Endothelial cell of umbilical vein (primary cell): ENCODE measurements around the gene PHACTR1. TPM values are rescaled to one million over a fixed set of nuclear protein-coding genes. Genes with fewer than 3 reads are reported as not detected.

Experiments
- BruUV-seq: library from RNA; stranded (reverse); fragments of 400-500 nt; replicated peaks from 2 replicates; lab custom pipeline; 2021; lab: Mats Ljungman, UMichigan
- CTCF ChIA-PET: fragments of 300-600, 350-600 bp; sonication (Branson Sonifier 250); formaldehyde crosslinking; loops from one replicate; lab custom pipeline; 2021; ENCODE audit warnings: antibody characterized with exemption, inconsistent platforms; lab: Charles Lee
- POLR2A ChIA-PET: fragments of 300-600, 350-600 bp; sonication (Branson Sonifier 250); formaldehyde crosslinking; loops from one replicate; lab custom pipeline; 2021; ENCODE audit warnings: antibody characterized with exemption, inconsistent platforms; lab: Charles Lee
- DNase-seq: peaks from one replicate; pipeline ENCODE4 v3.0.0-alpha.2; 2011; ENCODE audit warnings: low read depth, low spot score
- FAIRE-seq: peaks from 2 replicates; lab custom pipeline; 2011; peaks lifted over from hg19 to GRCh38; lab: Jason Lieb, UNC
- H2AFZ ChIP-seq: 2 replicates; pipeline ENCODE4 v1.6.0; 2012; ENCODE audit warnings: low read depth, low read length, control low read depth, inconsistent platforms
- H3K27ac ChIP-seq: 2 replicates; pipeline ENCODE4 v1.5.1; 2011; ENCODE audit warnings: low read depth, mild to moderate bottlenecking, control low read depth, low read length, moderate library complexity; ENCODE audit not compliant: insufficient read depth
- H3K27me3 ChIP-seq, 2 experiments: 2 replicates each; pipeline versions ENCODE4 v1.6.0 to v1.6.1; 2011; ENCODE audit warnings: low read length in 2 of 2, mixed read lengths in 1 of 2; ENCODE audit not compliant: control insufficient read depth in 2 of 2, insufficient read depth in 2 of 2
- H3K36me3 ChIP-seq, 2 experiments: 2 replicates in 1 of 2; 3 replicates in 1 of 2; pipeline ENCODE4 v1.5.1; 2011; ENCODE audit warnings: low read length in 2 of 2, mild to moderate bottlenecking in 1 of 2, moderate library complexity in 1 of 2; ENCODE audit not compliant: control insufficient read depth in 2 of 2, insufficient read depth in 2 of 2; ENCODE audit errors: extremely low read depth in 1 of 2
- H3K4me1 ChIP-seq: 3 replicates; pipeline ENCODE4 v1.5.1; 2011; ENCODE audit warnings: mild to moderate bottlenecking, low read length; ENCODE audit not compliant: control insufficient read depth, insufficient read depth; ENCODE audit errors: extremely low read depth
- H3K4me2 ChIP-seq: 2 replicates; pipeline ENCODE4 v1.6.1; 2011; ENCODE audit warnings: low read length, control low read depth, mixed read lengths; ENCODE audit not compliant: insufficient read depth
- H3K4me3 ChIP-seq, 3 experiments: fragments of 200-600 bp in 1 of 3; sonication (generic), shearing (Covaris generic) in 1 of 3; replicated peaks in 1 of 3; 2 replicates each; pipeline ENCODE4 v1.5.1; 2011 to 2016; ENCODE audit warnings: control low read depth in 3 of 3, low read length in 3 of 3, mild to moderate bottlenecking in 2 of 3, inconsistent platforms in 1 of 3, low read depth in 1 of 3, moderate library complexity in 1 of 3; ENCODE audit not compliant: insufficient read depth in 1 of 3
- H3K79me2 ChIP-seq: 2 replicates; pipeline ENCODE4 v1.6.0; 2012; ENCODE audit warnings: low read length, inconsistent platforms; ENCODE audit not compliant: control insufficient read depth, insufficient read depth
- H3K9ac ChIP-seq: replicated peaks from 2 replicates; pipeline ENCODE3; 2011; ENCODE audit warnings: low read length, control low read depth; ENCODE audit not compliant: insufficient read depth; ENCODE audit errors: extremely low read depth
- H3K9me1 ChIP-seq: replicated peaks from 3 replicates; pipeline ENCODE4 v1.6.0; 2011; ENCODE audit warnings: mild to moderate bottlenecking, low read length; ENCODE audit not compliant: control insufficient read depth, insufficient read depth; ENCODE audit errors: extremely low read depth
- H3K9me3 ChIP-seq: replicated peaks from 2 replicates; pipeline ENCODE4 v1.5.1; 2012; ENCODE audit warnings: low read length, inconsistent platforms; ENCODE audit not compliant: control insufficient read depth, insufficient read depth
- H4K20me1 ChIP-seq: replicated peaks from 2 replicates; pipeline ENCODE3; 2011; ENCODE audit warnings: mild to moderate bottlenecking, low read length; ENCODE audit not compliant: control insufficient read depth, insufficient read depth; ENCODE audit errors: extremely low read depth
- EZH2 ChIP-seq: IDR thresholded peaks from 2 replicates; pipeline ENCODE4 v1.6.1; 2012; ENCODE audit warnings: borderline replicate concordance, low read depth, mild to moderate bottlenecking, moderate library complexity, low read length, inconsistent platforms; ENCODE audit not compliant: severe bottlenecking
- FOS ChIP-seq: IDR thresholded peaks from 2 replicates; pipeline ENCODE4 v1.6.1; 2011; ENCODE audit warnings: mild to moderate bottlenecking, low read length, moderate library complexity, borderline replicate concordance; ENCODE audit not compliant: insufficient read depth
- GATA2 ChIP-seq: IDR thresholded peaks from 2 replicates; pipeline ENCODE4 v1.7.0; 2011; ENCODE audit warnings: low read depth, mild to moderate bottlenecking, moderate library complexity, mixed read lengths, low read length; ENCODE audit not compliant: insufficient read length, insufficient read depth
- JUN ChIP-seq: IDR thresholded peaks from 2 replicates; pipeline ENCODE4 v1.6.1; 2011; ENCODE audit warnings: borderline replicate concordance, low read depth; ENCODE audit not compliant: insufficient read length, insufficient read depth
- MYC ChIP-seq: IDR thresholded peaks from one replicate; pipeline ENCODE4 v1.6.1; 2011; ENCODE audit warnings: mild to moderate bottlenecking, low read depth, low read length
- POLR2A ChIP-seq: IDR thresholded peaks from 2 replicates; pipeline ENCODE4 v1.6.1; 2012; ENCODE audit warnings: low read depth, mild to moderate bottlenecking, control low read depth, low read length
- POLR2AphosphoS5 ChIP-seq: IDR thresholded peaks from 2 replicates; pipeline ENCODE4 v1.6.1; 2012; ENCODE audit warnings: low read depth, mild to moderate bottlenecking, control low read depth, low read length, moderate library complexity; ENCODE audit not compliant: insufficient read depth
- dilution Hi-C: fragments of 300-500 bp; cut with MboI; formaldehyde crosslinking; loops from one replicate; pipeline ENCODE4 v1.15.0; 2019; ENCODE audit warnings: low sequenced_read_pairs; ENCODE audit not compliant: extremely low pct_ligation_motif_present
- intact Hi-C: fragments of 100-400 bp; cut with micrococcal nuclease; formaldehyde crosslinking; loops from one replicate; pipeline ENCODE4 v1.10.0; 2022
- polyA plus RNA-seq, 4 experiments: library from polyadenylated mRNA; depleted of rRNA in 3 of 4; stranded (reverse) in 3 of 4; unstranded in 1 of 4; fragments of >200 nt; gene quantifications; 2 replicates each; pipeline versions ENCODE4 v1.2.1 to v1.2.3, GENCODE V29; 2011 to 2012; ENCODE audit warnings: missing spikeins in 1 of 4
- total RNA-seq: library from RNA; stranded (reverse); gene quantifications from 2 replicates; pipeline ENCODE4 v1.2.3, GENCODE V29; 2021
- TF ChIP-seq, protein P1 (sequence below), 2 donors: IDR thresholded peaks; 1 replicate in 1 of 2; 2 replicates in 1 of 2; pipeline ENCODE4 v1.5.1; 2011; ENCODE audit warnings: low read length in 2 of 2, mild to moderate bottlenecking in 2 of 2, moderate library complexity in 2 of 2, control low read depth in 1 of 2, inconsistent platforms in 1 of 2, low read depth in 1 of 2; ENCODE audit not compliant: insufficient read depth in 1 of 2; ENCODE audit errors: extremely low read depth in 1 of 2
- TF ChIP-seq, protein P2 (sequence below): IDR thresholded peaks from 2 replicates; pipeline ENCODE4 v1.6.1; 2011; ENCODE audit not compliant: insufficient read depth, insufficient read length

The PHACTR1 gene
- total and polyA plus RNA-seq, 2 donors (not counting 3 experiments of a cell fraction or from before 2014, with no cell fraction given): 2.4 to 23.2 TPM

DNA sequence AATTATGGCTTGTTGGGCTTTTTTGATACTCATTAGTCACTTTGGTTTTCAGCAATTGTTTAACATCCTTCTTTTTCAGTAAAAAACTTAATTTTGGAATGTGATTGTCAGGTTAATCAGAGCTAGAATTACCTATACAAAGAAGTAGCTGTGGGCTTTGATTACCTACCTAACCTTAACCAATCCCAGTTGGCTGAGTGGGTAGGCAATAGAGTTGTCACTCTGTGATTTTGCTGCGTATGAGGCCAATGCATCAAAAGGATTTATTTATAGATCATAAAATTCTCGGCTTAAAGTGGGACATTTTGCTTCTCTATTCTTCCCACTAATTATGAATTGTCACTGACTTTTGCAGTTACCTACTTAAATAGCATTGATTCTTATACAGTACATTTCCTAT is 111.4 kb downstream of the PHACTR1 start:
- BruUV-seq: no TSS peak
- Histone ChIP-seq H3K79me2 (no peaks in the 10 kb centered on the region), H3K36me3 (no peaks in the 10 kb centered on the region), H3K4me1 (no peaks in the 10 kb centered on the region), H3K4me2 (no peak overlapping the region), H3K9ac (no peak overlapping the region), H3K27ac (no peak overlapping the region), H3K9me1 (no peaks in the 10 kb centered on the region), H3K9me3 (no peaks in the 10 kb centered on the region), H2AFZ (no peak overlapping the region), H4K20me1 (no peaks in the 10 kb centered on the region), H3K4me3 (no peak overlapping the region), H3K27me3 (peaks cover 0 to 2% of the 10 kb centered on the region in 2 experiments)
- CTCF ChIA-PET: interaction anchor here (0.7 to 1.5 kb wide), 4 partner anchors 10 to 66 kb away, joined by 3 read pairs; no protein-coding TSS in a partner anchor
- DNase-seq (no peak), FAIRE-seq (no peak)
- intact Hi-C loops (no loop called here), dilution Hi-C loops (no loop called here)
- POLR2A ChIA-PET: no interaction called here
- TF ChIP-seq, protein P1, sequence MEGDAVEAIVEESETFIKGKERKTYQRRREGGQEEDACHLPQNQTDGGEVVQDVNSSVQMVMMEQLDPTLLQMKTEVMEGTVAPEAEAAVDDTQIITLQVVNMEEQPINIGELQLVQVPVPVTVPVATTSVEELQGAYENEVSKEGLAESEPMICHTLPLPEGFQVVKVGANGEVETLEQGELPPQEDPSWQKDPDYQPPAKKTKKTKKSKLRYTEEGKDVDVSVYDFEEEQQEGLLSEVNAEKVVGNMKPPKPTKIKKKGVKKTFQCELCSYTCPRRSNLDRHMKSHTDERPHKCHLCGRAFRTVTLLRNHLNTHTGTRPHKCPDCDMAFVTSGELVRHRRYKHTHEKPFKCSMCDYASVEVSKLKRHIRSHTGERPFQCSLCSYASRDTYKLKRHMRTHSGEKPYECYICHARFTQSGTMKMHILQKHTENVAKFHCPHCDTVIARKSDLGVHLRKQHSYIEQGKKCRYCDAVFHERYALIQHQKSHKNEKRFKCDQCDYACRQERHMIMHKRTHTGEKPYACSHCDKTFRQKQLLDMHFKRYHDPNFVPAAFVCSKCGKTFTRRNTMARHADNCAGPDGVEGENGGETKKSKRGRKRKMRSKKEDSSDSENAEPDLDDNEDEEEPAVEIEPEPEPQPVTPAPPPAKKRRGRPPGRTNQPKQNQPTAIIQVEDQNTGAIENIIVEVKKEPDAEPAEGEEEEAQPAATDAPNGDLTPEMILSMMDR (IDR thresholded peaks at IDR 0.05; ENCODE audit: extremely low read depth in 1 of 2, insufficient read depth in 1 of 2, low read depth in 1 of 2, low read length in 2 of 2): no peak
- no peak for TF ChIP-seq POLR2A
- TF ChIP-seq MYC: no peak
- TF ChIP-seq, protein P2, sequence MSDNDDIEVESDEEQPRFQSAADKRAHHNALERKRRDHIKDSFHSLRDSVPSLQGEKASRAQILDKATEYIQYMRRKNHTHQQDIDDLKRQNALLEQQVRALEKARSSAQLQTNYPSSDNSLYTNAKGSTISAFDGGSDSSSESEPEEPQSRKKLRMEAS: no peak
- TF ChIP-seq JUN: no peak
- TF ChIP-seq POLR2AphosphoS5: no peak
- no peak for TF ChIP-seq GATA2
- TF ChIP-seq EZH2: no peak
- TF ChIP-seq FOS: no peak
